Adrenal gland (tissue), 12 donors: ENCODE results near the gene TMCC1. TPM values are rescaled to one million over a fixed set of nuclear protein-coding genes. Genes with fewer than 3 reads are reported as not detected.
A peak's percentile ranks its signal among the peaks of the same experiment; 100 is the strongest.

Source experiments
- DNase-seq, 7 donors: peaks; one replicate each; pipeline ENCODE4 v3.0.0-alpha.2; 2019 to 2020
- H3K27ac ChIP-seq, 5 donors: fragments of 200-600 bp; sonication (generic) in 4 of 5; 1 replicate in 3 of 5; 2 replicates in 2 of 5; pipeline versions ENCODE4 v1.5.1 to v1.8.0; 2016 to 2020; ENCODE audit warnings: mild to moderate bottlenecking in 1 of 5
- H3K27me3 ChIP-seq: fragments of 200-600 bp; 2 replicates; pipeline ENCODE4 v1.8.0; 2021
- H3K36me3 ChIP-seq, 2 donors: fragments of 200-600 bp; replicated peaks in 1 of 2; 1 replicate in 1 of 2; 2 replicates in 1 of 2; pipeline versions ENCODE4 v1.5.1 to v1.8.0; 2018 to 2022
- H3K4me1 ChIP-seq, 2 donors: fragments of 200-600 bp; replicated peaks in 1 of 2; 1 replicate in 1 of 2; 2 replicates in 1 of 2; pipeline versions ENCODE4 v1.5.1 to v1.8.0; 2018 to 2021
- H3K4me3 ChIP-seq, 4 donors: fragments of 200-600 bp; sonication (generic) in 3 of 4; one replicate each; pipeline ENCODE4 v1.5.1; 2016 to 2018
- H3K9me3 ChIP-seq, 3 donors: fragments of 200-600 bp; sonication (generic) in 1 of 3; replicated peaks in 1 of 3; 1 replicate in 2 of 3; 2 replicates in 1 of 3; pipeline versions ENCODE4 v1.5.1 to v1.8.0; 2016 to 2021
- CTCF ChIP-seq, 6 experiments: fragments of 450-650 bp in 4 of 6; fragments of 200-600 bp in 2 of 6; sonication (generic) in 1 of 6; IDR thresholded peaks; 1 replicate in 5 of 6; 2 replicates in 1 of 6; pipeline versions ENCODE4 v1.5.1 to v1.8.0; 2016 to 2021; ENCODE audit warnings: antibody characterized with exemption in 6 of 6, mild to moderate bottlenecking in 2 of 6, moderate library complexity in 1 of 6
- POLR2A ChIP-seq, 2 donors: fragments of 450-650 bp; IDR thresholded peaks; one replicate each; pipeline ENCODE4 v1.6.1; 2017; ENCODE audit warnings: antibody characterized with exemption in 2 of 2, mild to moderate bottlenecking in 2 of 2, moderate library complexity in 1 of 2
- WGBS, 4 donors: extraction: QIAGEN DNeasy Blood & Tissue Kit in 2 of 4; methylation state at CpG; one replicate each; pipeline versions ENCODE4 v1.1.5 to v1.1.7; 2013 to 2017; 5-methylcytosine and 5-hydroxymethylcytosine counted together
- intact Hi-C, 2 donors: fragments of 100-400 bp; cut with DNase I; formaldehyde crosslinking; loops; one replicate each; pipeline versions ENCODE4 v1.14.1 to v1.15.0; 2022 to 2023
- polyA plus RNA-seq, 3 donors: library from polyadenylated mRNA; stranded (reverse); fragments of 200-250 nt in 2 of 3; fragments of 350-450 nt in 1 of 3; fragmentation: Illumina TruSeq in 1 of 3; extraction: RNeasy Lipid Tissue Mini Kit (QIAGEN cat#74804) in 1 of 3; gene quantifications; one replicate each; pipeline ENCODE4 v1.2.3, GENCODE V29; 2013 to 2014
- total RNA-seq, 9 donors: library from RNA; depleted of rRNA in 4 of 9; stranded (reverse); fragments of >200 nt in 4 of 9; fragments of 120-200 nt in 1 of 9; fragmentation: NEBNext Ultra II Directional in 1 of 9; extraction: Animal tissue kit (Norgen Biotek cat#: 25700) in 1 of 9; gene quantifications; one replicate each; pipeline versions ENCODE4 v1.1.0 to v1.2.4, GENCODE V29; 2013 to 2023
- donor health status: healthy with polysubstance abuse.
- donor health status: Bipolar disorder and iron deficiency.
- donor health status: DM: yes; HTN: yes; CAD: no.
- donor health status: DM: no; HTN: no; CAD: no.
- donor health status: DM: no; HTN: no; CAD: no.
- donor health status: DM: yes; HTN: yes; CAD: no.

The TMCC1 gene
- total and polyA plus RNA-seq, 12 donors, result 6.3 to 141 (median 22.9) TPM

DNA sequence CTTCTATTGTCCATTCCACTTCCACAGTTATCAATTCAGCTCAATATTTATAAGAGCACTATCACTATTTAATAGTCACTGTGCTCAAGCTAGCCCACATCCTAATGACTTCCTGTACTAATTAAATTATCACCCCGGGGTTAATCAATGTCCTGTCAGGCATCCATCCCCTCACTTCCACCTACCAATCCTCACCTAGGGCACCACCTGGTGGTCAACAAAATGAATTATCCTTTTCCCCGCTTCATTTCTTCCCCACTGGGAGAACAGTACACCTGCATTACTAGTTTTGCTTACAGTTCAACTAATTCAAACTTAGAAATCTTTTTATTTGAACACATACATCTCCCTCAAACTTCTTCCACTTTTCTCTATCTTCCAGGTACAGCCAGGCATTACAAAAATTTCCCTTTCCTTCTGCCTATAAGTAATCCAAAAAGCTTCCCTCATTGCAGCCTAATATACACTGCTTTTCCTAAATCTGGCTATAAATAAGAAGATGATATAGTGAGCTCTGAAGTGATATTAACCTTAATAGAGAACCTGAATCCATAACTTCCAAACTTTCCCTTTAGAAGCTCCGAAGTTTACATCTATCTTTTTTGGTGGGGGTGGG lies 68.5 kb downstream of the TMCC1 start:
- peak in 3 of 7 donors; percentile 25 to 42 (median 35) for DNase-seq
- Histone ChIP-seq H3K27ac (no peak overlapping the region), H3K9me3 (no peaks in the 10 kb centered on the region), H3K4me1 (peaks cover 0 to 22% of the 10 kb centered on the region in 2 donors), H3K36me3 (no peaks in the 10 kb centered on the region), H3K27me3 (no peaks in the 10 kb centered on the region), H3K4me3 (no peak overlapping the region)
- TF ChIP-seq CTCF (IDR thresholded peaks at IDR 0.05) (peak; percentile 49 to 83 (median 72)), POLR2A (IDR thresholded peaks at IDR 0.05) (no peak)
- 49 to 58% (median 53%) methylated on average over 3 of the region's 3 CpGs for WGBS, 4 donors
- intact Hi-C loops, result loop anchor here (5.0 to 10.0 kb wide), 5 partner anchors 107 to 340 kb away; no protein-coding TSS in a partner anchor

GRCh38 chr3:129822679-129823078 lies 70.8 kb downstream of the TMCC1 start:
- H3K27ac ChIP-seq, result peak overlapping the region in 3 of 5 donors; percentile 48 to 64 (median 58)
- 75 to 92% (median 89%) methylated on average over 1 of the region's 1 CpG for WGBS, 4 donors
- H3K4me1 ChIP-seq, result peaks cover 0 to 11% of the 10 kb centered on the region in 2 donors
- no peaks in the 10 kb centered on the region for H3K27me3 ChIP-seq
- TF ChIP-seq POLR2A (IDR thresholded peaks at IDR 0.05) (no peak), CTCF (IDR thresholded peaks at IDR 0.05) (no peak)
- no peaks in the 10 kb centered on the region for H3K9me3 ChIP-seq
- intact Hi-C loops, result loop anchor here (5.0 to 10.0 kb wide), 3 partner anchors 170 to 338 kb away; no protein-coding TSS in a partner anchor
- H3K4me3 ChIP-seq, result no peak overlapping the region
- peak in 1 of 7 donors; percentile 18 for DNase-seq
- no peaks in the 10 kb centered on the region for H3K36me3 ChIP-seq

DNA sequence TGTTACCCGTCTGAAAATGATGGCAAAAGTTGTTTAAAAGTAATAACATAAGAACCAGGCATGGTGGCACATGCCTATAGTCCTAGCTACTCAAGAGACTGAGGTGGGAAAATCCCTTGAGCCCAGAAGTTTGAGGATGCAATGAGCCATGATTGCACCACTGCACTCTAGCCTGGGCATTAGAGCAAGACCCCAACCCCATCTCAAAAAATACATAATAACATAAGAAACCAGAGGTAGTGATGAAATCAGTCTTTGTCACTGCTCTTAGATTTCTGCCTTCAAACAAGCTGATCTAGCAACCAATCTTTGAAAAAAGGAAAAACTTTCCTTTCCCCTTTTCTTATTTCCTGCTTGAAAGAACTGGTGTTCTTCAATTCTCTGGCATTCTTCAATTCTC lies 71.3 kb downstream of the TMCC1 start:
- peak overlapping the region in 3 of 5 donors; percentile 48 to 64 (median 58) for H3K27ac ChIP-seq
- 77 to 94% (median 87%) methylated on average over 1 of the region's 1 CpG for WGBS, 4 donors
- TF ChIP-seq CTCF (IDR thresholded peaks at IDR 0.05) (no peak), POLR2A (IDR thresholded peaks at IDR 0.05) (no peak)
- no peaks in the 10 kb centered on the region for H3K9me3 ChIP-seq
- H3K4me3 ChIP-seq, result no peak overlapping the region
- intact Hi-C loops, result loop anchor here (5.0 to 10.0 kb wide), 3 partner anchors 170 to 337 kb away; no protein-coding TSS in a partner anchor
- peaks cover 0 to 11% of the 10 kb centered on the region in 2 donors for H3K4me1 ChIP-seq
- DNase-seq, result no peak
- no peaks in the 10 kb centered on the region for H3K36me3 ChIP-seq
- H3K27me3 ChIP-seq, result no peaks in the 10 kb centered on the region

GRCh38 chr3:129820587-129820986 lies 72.9 kb downstream of the TMCC1 start:
- no peaks in the 10 kb centered on the region for H3K27me3 ChIP-seq
- no peak for DNase-seq
- H3K36me3 ChIP-seq, result no peaks in the 10 kb centered on the region
- no peaks in the 10 kb centered on the region for H3K9me3 ChIP-seq
- TF ChIP-seq POLR2A (IDR thresholded peaks at IDR 0.05) (no peak), CTCF (IDR thresholded peaks at IDR 0.05) (no peak)
- intact Hi-C loops, result loop anchor here (5.0 to 10.0 kb wide), 3 partner anchors 168 to 336 kb away; no protein-coding TSS in a partner anchor
- WGBS, 4 donors, result 67 to 69% (median 69%) methylated on average over 4 of the region's 4 CpGs
- peaks cover 0 to 11% of the 10 kb centered on the region in 2 donors for H3K4me1 ChIP-seq
- H3K27ac ChIP-seq, result no peak overlapping the region
- no peak overlapping the region for H3K4me3 ChIP-seq
